Mesothelial cell of epicardium (in vitro differentiated cells): ENCODE results near the gene IGF2R. TPM values are rescaled to one million over a fixed set of nuclear protein-coding genes. Genes with fewer than 3 reads are reported as not detected.
"Not testable (repeated sequence)": the region's sequence is repeated elsewhere in the genome, so short reads cannot be mapped to it uniquely, and the experiment has no call there.

Experiments
- DNase-seq, 2 experiments: peaks; one replicate each; pipeline ENCODE4 v3.0.0; 2021; ENCODE audit warnings: low spot score in 2 of 2; ENCODE audit not compliant: unreplicated experiment in 2 of 2
- H3K27ac Mint-ChIP-seq: 2 replicates; pipeline ENCODE4 v1.8.0; 2021; ENCODE audit warnings: mixed read lengths
- H3K27me3 Mint-ChIP-seq: 2 replicates; pipeline ENCODE4 v1.8.0; 2021; ENCODE audit warnings: low read depth, mixed read lengths
- H3K36me3 Mint-ChIP-seq: 2 replicates; pipeline ENCODE4 v1.8.0; 2021; ENCODE audit warnings: mixed read lengths
- H3K4me1 Mint-ChIP-seq: 2 replicates; pipeline ENCODE4 v1.8.0; 2021; ENCODE audit warnings: mixed read lengths
- H3K4me3 Mint-ChIP-seq: 2 replicates; pipeline ENCODE4 v1.8.0; 2021; ENCODE audit warnings: mild to moderate bottlenecking, moderate library complexity, mixed read lengths
- H3K9me3 Mint-ChIP-seq: 2 replicates; pipeline ENCODE4 v1.8.0; 2021; ENCODE audit warnings: mixed read lengths
- CTCF ChIP-seq: fragments of 200-600 bp; sonication (generic); IDR thresholded peaks from one replicate; pipeline ENCODE4 v1.5.0; 2021; ENCODE audit warnings: antibody characterized with exemption; ENCODE audit not compliant: unreplicated experiment
- total RNA-seq: library from RNA; stranded (reverse); gene quantifications from 3 replicates; pipeline ENCODE4 v1.2.1, GENCODE V29; 2021

The IGF2R gene
- total RNA-seq, 1 donor from 2014 or later = 112 TPM

GRCh38 chr6:160085713-160086505, 117.0 kb downstream of the IGF2R start:
- no peak for TF ChIP-seq CTCF
- Mint-ChIP-seq H3K4me3 (no peak overlapping the region), H3K9me3 (peaks cover 3% of the 10 kb centered on the region), H3K4me1 (no peaks in the 10 kb centered on the region), H3K27me3 (no peaks in the 10 kb centered on the region), H3K27ac (no peak overlapping the region), H3K36me3 (peaks cover 48% of the 10 kb centered on the region)
- no peak for DNase-seq

GRCh38 chr6:160086754-160087153, 117.9 kb downstream of the IGF2R start:
- no peak for TF ChIP-seq CTCF
- H3K36me3 Mint-ChIP-seq = peaks cover 40% of the 10 kb centered on the region
- DNase-seq = no peak
- no peaks in the 10 kb centered on the region for H3K27me3 Mint-ChIP-seq
- H3K4me1 Mint-ChIP-seq = no peaks in the 10 kb centered on the region
- H3K9me3 Mint-ChIP-seq = no peaks in the 10 kb centered on the region
- H3K4me3 Mint-ChIP-seq = no peak overlapping the region
- no peak overlapping the region for H3K27ac Mint-ChIP-seq

- H3K4me1 Mint-ChIP-seq = no peaks in the 10 kb centered on the region
Measured at GRCh38 chr6:160088069-160088783, 119.3 kb downstream of the IGF2R start.

GRCh38 chr6:160088784-160089533, 120.1 kb downstream of the IGF2R start:
- no peak for TF ChIP-seq CTCF
- Mint-ChIP-seq H3K27ac (no peak overlapping the region), H3K4me1 (no peaks in the 10 kb centered on the region), H3K27me3 (no peaks in the 10 kb centered on the region), H3K4me3 (no peak overlapping the region), H3K36me3 (peaks cover 30% of the 10 kb centered on the region), H3K9me3 (no peaks in the 10 kb centered on the region)
- no peak for DNase-seq

More at GRCh38 chr6:160088069-160088783, 119.3 kb downstream of the IGF2R start:
- peak; percentile 40 for TF ChIP-seq CTCF
- Mint-ChIP-seq H3K27ac (peak overlapping the region; percentile 9), H3K4me3 (no peak overlapping the region), H3K27me3 (no peaks in the 10 kb centered on the region), H3K9me3 (no peaks in the 10 kb centered on the region), H3K36me3 (peaks cover 33% of the 10 kb centered on the region)
- DNase-seq = peak in 1 of 2 experiments; percentile 54

- no peak for TF ChIP-seq CTCF
- H3K36me3 Mint-ChIP-seq = peaks cover 30% of the 10 kb centered on the region
Measured at GRCh38 chr6:160089534-160089897, 120.6 kb downstream of the IGF2R start.

GRCh38 chr6:160090442-160091239, 121.8 kb downstream of the IGF2R start:
- H3K27ac Mint-ChIP-seq, H3K9me3 Mint-ChIP-seq, H3K27me3 Mint-ChIP-seq, H3K4me3 Mint-ChIP-seq, DNase-seq, H3K4me1 Mint-ChIP-seq: not testable (repeated sequence)
- peaks cover 29% of the 10 kb centered on the region for H3K36me3 Mint-ChIP-seq

More at GRCh38 chr6:160089534-160089897, 120.6 kb downstream of the IGF2R start:
- Mint-ChIP-seq H3K9me3 (no peaks in the 10 kb centered on the region), H3K27ac (no peak overlapping the region), H3K27me3 (no peaks in the 10 kb centered on the region), H3K4me3 (no peak overlapping the region), H3K4me1 (no peaks in the 10 kb centered on the region)
- DNase-seq = no peak

- H3K9me3 Mint-ChIP-seq, DNase-seq, H3K27ac Mint-ChIP-seq, H3K4me1 Mint-ChIP-seq, H3K4me3 Mint-ChIP-seq, H3K27me3 Mint-ChIP-seq: not testable (repeated sequence)
- H3K36me3 Mint-ChIP-seq = peaks cover 33% of the 10 kb centered on the region
Measured at GRCh38 chr6:160092176-160092575, 123.3 kb downstream of the IGF2R start.
